HG02870 (cell line): ENCODE data around the gene FCGR3B.
"Not testable (repeated sequence)": the region's sequence is repeated elsewhere in the genome, so short reads cannot be mapped to it uniquely, and the experiment has no call there.

Experiments
- ATAC-seq: cut with Tn5 transposase; IDR thresholded peaks from one replicate; pipeline ENCODE4 v1.9.1; 2021; ENCODE audit warnings: mild to moderate bottlenecking, moderate library complexity; ENCODE audit not compliant: unreplicated experiment

Gene FCGR3B

GRCh38 chr1:161606541-161607336 is 24.2 kb downstream of the FCGR3B start:
- not testable (repeated sequence) for ATAC-seq

GRCh38 chr1:161605762-161606540 is 25.0 kb downstream of the FCGR3B start:
- ATAC-seq, result not testable (repeated sequence)

GRCh38 chr1:161605024-161605423 is 26.0 kb downstream of the FCGR3B start:
- not testable (repeated sequence) for ATAC-seq

GRCh38 chr1:161597077-161597476 is 33.9 kb downstream of the FCGR3B start:
- ATAC-seq, result not testable (repeated sequence)

GRCh38 chr1:161595583-161595982 is 35.4 kb downstream of the FCGR3B start:
- ATAC-seq, result not testable (repeated sequence)

GRCh38 chr1:161595173-161595572 is 35.8 kb downstream of the FCGR3B start:
- not testable (repeated sequence) for ATAC-seq

- not testable (repeated sequence) for ATAC-seq
These were observed 36.5 kb downstream of the FCGR3B start for GRCh38 chr1:161594269-161594984.

- not testable (repeated sequence) for ATAC-seq
These were observed 37.8 kb downstream of the FCGR3B start for GRCh38 chr1:161593092-161593755.

GRCh38 chr1:161592586-161592985 is 38.4 kb downstream of the FCGR3B start:
- not testable (repeated sequence) for ATAC-seq

- ATAC-seq, result not testable (repeated sequence)
These were observed 41.1 kb downstream of the FCGR3B start for GRCh38 chr1:161589920-161590319.

GRCh38 chr1:161589365-161589764 is 41.6 kb downstream of the FCGR3B start:
- ATAC-seq, result not testable (repeated sequence)

- ATAC-seq, result not testable (repeated sequence)
These were observed 42.4 kb downstream of the FCGR3B start for GRCh38 chr1:161588596-161588995.

GRCh38 chr1:161582882-161583281 is 48.1 kb downstream of the FCGR3B start:
- not testable (repeated sequence) for ATAC-seq

- ATAC-seq, result peak; percentile 80
These were observed 50.0 kb downstream of the FCGR3B start for GRCh38 chr1:161580879-161581537.

- ATAC-seq, result not testable (repeated sequence)
These were observed 51.0 kb downstream of the FCGR3B start for GRCh38 chr1:161579856-161580507.

GRCh38 chr1:161576676-161577075 is 54.3 kb downstream of the FCGR3B start:
- ATAC-seq, result not testable (repeated sequence)
